T-helper 2 cell treated with Interferon-gamma antibody and Interleukin-4, amounts not matched to agents 5 μg/mL and 100 μg/mL, for 36 hours (primary cell): ENCODE measurements around the gene NBEA.

Source experiments
- DNase-seq: peaks from one replicate; pipeline ENCODE4 v3.0.0; 2021; ENCODE audit warnings: low spot score
- H3K27ac Mint-ChIP-seq: one replicate; pipeline ENCODE4 v1.8.0; 2021; ENCODE audit warnings: mild to moderate bottlenecking, mixed read lengths
- H3K27me3 Mint-ChIP-seq: one replicate; pipeline ENCODE4 v1.8.0; 2021; ENCODE audit warnings: low read depth, mixed read lengths
- H3K36me3 Mint-ChIP-seq: one replicate; pipeline ENCODE4 v1.8.0; 2021; ENCODE audit warnings: low read depth, mixed read lengths
- H3K4me1 Mint-ChIP-seq: one replicate; pipeline ENCODE4 v1.8.0; 2021; ENCODE audit warnings: low read depth, mixed read lengths
- H3K4me3 Mint-ChIP-seq: one replicate; pipeline ENCODE4 v1.8.0; 2022; ENCODE audit warnings: mild to moderate bottlenecking, moderate library complexity, mixed read lengths
- H3K9me3 Mint-ChIP-seq: one replicate; pipeline ENCODE4 v1.8.0; 2021; ENCODE audit warnings: mixed read lengths

NBEA gene

DNA sequence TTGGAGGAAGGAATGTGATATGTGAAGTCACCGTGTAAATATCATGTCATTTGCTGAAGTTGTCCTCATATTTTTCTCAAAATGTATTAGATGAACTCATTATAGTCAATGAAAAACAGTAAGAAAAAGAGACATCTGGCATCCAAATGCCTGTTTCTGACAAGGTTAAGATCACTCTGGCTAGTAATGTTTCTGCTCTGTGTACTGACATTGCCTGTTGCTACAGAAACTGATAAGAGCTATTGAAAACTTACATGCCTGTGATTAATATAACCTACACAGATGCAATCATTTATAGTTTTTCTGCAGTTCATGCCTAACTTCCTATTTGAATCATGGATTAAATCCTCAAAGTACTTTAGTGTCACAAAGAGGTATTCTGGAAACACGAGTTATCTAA lies 249.8 kb downstream of the NBEA start:
- Mint-ChIP-seq H3K9me3 (no peaks in the 10 kb centered on the region), H3K4me1 (no peaks in the 10 kb centered on the region), H3K36me3 (no peaks in the 10 kb centered on the region), H3K4me3 (no peak overlapping the region), H3K27me3 (no peaks in the 10 kb centered on the region), H3K27ac (no peak overlapping the region)
- no peak for DNase-seq

DNA sequence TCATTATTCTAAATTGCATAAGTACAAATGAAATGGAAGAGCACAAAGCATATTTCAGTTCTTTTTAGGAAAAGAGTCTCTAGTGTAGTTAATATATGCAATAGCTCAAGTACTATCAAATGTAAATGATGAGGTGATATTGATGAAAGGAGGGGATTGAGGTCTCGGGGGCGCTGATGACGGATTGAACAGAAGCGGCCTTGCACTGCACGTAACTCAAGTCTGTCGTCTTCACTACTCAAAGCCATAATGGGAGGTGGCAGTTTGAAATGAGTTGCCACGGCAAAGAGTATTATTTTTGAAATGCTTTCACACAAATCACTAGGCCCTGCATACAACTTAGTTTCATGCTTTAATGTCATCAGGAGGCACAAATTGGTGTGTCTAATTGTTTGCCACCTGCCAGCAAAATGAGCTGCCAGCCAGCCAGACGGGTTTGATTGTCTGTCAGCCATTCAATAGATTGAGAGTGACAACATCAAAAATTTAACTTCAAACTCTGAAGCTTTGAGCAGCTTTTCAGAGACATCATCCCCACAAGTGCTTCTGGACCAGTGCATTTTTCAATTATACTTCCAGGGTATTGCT lies 256.6 kb downstream of the NBEA start:
- Mint-ChIP-seq H3K27ac (no peak overlapping the region), H3K9me3 (no peaks in the 10 kb centered on the region), H3K27me3 (no peaks in the 10 kb centered on the region), H3K4me3 (no peak overlapping the region), H3K36me3 (no peaks in the 10 kb centered on the region), H3K4me1 (no peaks in the 10 kb centered on the region)
- DNase-seq = no peak

DNA sequence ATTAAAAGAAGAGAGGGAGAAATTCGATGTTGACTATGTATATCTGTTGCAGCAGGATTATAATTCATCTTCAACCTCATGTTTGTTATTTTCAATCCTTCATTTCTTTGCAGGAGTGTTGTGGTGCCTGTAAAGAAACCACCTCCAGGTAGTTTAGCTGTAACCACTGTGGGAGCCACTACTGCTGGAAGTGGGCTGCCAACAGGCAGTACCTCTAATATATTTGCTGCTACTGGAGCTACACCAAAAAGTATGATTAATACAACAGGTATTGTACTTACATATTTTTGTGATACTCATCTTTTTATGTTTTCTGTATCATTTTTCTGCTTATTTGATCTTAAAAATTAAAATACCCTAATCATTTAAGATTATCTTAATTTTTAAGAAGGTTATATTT lies 266.5 kb downstream of the NBEA start:
- Mint-ChIP-seq H3K4me3 (no peak overlapping the region), H3K27ac (no peak overlapping the region), H3K36me3 (no peaks in the 10 kb centered on the region), H3K9me3 (no peaks in the 10 kb centered on the region), H3K4me1 (no peaks in the 10 kb centered on the region), H3K27me3 (no peaks in the 10 kb centered on the region)
- DNase-seq = no peak

DNA sequence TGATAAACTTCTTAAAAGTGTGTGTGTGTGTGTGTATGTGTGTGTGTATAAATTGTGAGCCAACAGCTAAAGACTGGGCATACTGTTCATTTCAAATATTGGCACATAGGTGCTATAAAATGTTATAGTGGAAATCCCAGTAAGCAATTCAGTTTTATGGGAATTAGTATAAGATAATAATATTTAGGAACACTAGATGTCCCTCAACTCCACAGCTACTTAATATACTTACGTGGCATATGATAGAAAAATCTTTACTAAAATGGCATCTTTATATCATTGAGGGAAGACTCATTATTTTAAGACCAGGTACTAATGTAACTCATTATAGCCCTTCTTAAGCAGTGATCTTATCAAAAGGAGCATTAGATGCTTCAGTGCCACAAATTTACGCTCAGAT lies 268.2 kb downstream of the NBEA start:
- no peaks in the 10 kb centered on the region for H3K27me3 Mint-ChIP-seq
- no peaks in the 10 kb centered on the region for H3K36me3 Mint-ChIP-seq
- H3K4me3 Mint-ChIP-seq = no peak overlapping the region
- H3K27ac Mint-ChIP-seq = no peak overlapping the region
- DNase-seq = no peak
- H3K9me3 Mint-ChIP-seq = no peaks in the 10 kb centered on the region
- no peaks in the 10 kb centered on the region for H3K4me1 Mint-ChIP-seq

DNA sequence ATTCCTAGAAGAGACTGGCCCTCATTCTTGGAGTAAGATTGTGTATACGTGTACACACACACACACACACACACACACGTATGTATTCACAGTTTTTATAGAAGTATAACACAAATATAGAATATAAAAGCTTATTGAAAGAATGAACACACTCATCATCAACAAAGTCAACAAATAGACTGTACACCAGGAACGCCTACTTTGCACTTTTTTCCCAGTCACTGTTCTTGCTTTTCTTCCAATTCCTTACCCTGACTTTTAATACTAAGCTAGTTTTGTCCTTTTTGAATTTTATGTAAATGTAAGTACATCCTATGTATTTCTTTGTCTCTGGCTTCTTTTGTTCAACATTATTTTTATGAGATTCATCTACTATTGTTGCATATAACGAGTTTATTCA lies 269.9 kb downstream of the NBEA start:
- H3K36me3 Mint-ChIP-seq = no peaks in the 10 kb centered on the region
- no peak overlapping the region for H3K27ac Mint-ChIP-seq

DNA sequence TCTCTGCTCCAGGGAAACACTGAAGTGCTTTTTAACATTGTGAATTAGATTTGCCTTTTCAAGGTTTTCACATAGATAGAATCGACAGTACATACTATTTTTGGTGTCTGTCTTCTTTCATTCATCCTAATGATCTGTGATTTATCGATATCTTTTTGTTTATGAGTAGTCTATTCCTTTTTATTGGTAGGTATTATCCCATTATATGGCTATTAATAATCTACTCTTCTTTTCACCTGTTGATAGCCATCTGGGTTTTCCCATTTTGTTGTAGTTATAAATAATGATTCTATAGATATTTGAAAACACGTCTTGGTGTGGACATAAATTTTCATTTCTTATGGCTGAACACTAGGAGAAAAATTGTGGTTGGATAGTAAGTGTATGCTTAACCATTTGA lies 271.8 kb downstream of the NBEA start:
- no peaks in the 10 kb centered on the region for H3K27me3 Mint-ChIP-seq
- no peak overlapping the region for H3K27ac Mint-ChIP-seq
- no peaks in the 10 kb centered on the region for H3K9me3 Mint-ChIP-seq
- no peak overlapping the region for H3K4me3 Mint-ChIP-seq
- no peak for DNase-seq
- no peaks in the 10 kb centered on the region for H3K36me3 Mint-ChIP-seq
- no peaks in the 10 kb centered on the region for H3K4me1 Mint-ChIP-seq

More for the DNA sequence above, 269.9 kb downstream of the NBEA start:
- no peaks in the 10 kb centered on the region for H3K4me1 Mint-ChIP-seq
- no peaks in the 10 kb centered on the region for H3K9me3 Mint-ChIP-seq
- no peak for DNase-seq
- no peaks in the 10 kb centered on the region for H3K27me3 Mint-ChIP-seq
- no peak overlapping the region for H3K4me3 Mint-ChIP-seq

DNA sequence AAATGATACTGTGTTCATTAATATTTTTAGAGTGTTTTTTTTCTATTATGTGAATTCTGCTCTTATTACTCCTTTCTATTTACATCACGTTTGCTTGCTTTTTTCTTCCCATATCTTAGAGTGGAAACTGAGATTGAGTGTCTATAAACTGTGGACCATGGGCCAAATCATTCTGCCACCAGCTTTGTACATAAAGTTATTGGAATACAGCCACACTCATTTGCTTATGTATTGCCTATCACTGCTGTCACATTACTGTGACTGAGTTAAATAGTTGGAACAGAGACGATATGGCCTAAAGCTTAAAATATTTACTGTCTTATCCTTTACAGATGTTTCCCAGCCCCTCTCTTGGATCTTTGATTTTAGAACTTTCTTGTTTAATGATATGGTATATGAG lies 274.1 kb downstream of the NBEA start:
- no peaks in the 10 kb centered on the region for H3K4me1 Mint-ChIP-seq
- no peaks in the 10 kb centered on the region for H3K9me3 Mint-ChIP-seq
- no peak overlapping the region for H3K27ac Mint-ChIP-seq
- H3K4me3 Mint-ChIP-seq = no peak overlapping the region
- H3K27me3 Mint-ChIP-seq = no peaks in the 10 kb centered on the region
- H3K36me3 Mint-ChIP-seq = no peaks in the 10 kb centered on the region
- no peak for DNase-seq

DNA sequence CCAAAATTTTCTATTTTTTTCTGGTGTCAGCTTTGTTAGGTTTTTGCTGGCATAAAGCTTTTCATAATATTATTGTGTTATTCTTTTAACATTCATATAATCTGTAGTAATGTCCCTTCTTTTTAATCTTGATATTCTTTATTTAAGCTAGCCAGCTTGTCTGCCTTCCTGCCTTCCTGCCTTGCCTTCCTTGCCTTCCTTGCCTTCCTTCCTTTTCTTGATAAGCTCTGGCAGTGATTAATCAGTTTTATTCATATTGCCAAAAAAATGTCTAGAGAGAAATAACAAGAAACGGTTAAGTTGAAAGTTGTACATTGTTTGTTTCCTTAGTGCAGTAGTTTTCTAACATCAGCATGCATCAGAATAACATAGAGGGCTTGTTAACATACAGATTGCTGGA lies 277.0 kb downstream of the NBEA start:
- H3K36me3 Mint-ChIP-seq = no peaks in the 10 kb centered on the region
- H3K4me1 Mint-ChIP-seq = no peaks in the 10 kb centered on the region
- H3K4me3 Mint-ChIP-seq = no peak overlapping the region
- DNase-seq = no peak
- no peaks in the 10 kb centered on the region for H3K9me3 Mint-ChIP-seq
- H3K27ac Mint-ChIP-seq = no peak overlapping the region
- H3K27me3 Mint-ChIP-seq = no peaks in the 10 kb centered on the region

DNA sequence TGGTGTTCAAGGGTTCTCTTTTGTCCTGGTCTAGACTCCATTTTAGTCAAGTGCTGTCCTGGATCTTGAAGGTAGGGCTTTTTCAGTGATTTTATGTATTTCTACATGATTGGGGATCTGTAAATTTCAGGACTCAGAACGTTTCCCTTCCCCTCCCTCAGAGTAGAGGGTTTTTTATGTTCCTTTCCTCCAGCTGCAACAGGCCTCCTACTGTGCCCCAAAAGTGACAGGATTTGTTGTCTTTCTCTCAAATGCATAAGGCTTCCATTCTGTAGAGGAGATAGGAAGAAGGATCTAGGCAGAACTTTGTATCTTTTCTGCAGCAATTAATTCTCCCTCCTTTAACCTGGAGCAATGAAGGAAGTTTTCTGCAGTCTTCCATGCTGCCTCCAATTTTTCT lies 283.1 kb downstream of the NBEA start:
- Mint-ChIP-seq H3K4me3 (no peak overlapping the region), H3K27ac (no peak overlapping the region), H3K27me3 (no peaks in the 10 kb centered on the region), H3K4me1 (no peaks in the 10 kb centered on the region), H3K36me3 (no peaks in the 10 kb centered on the region), H3K9me3 (no peaks in the 10 kb centered on the region)
- DNase-seq = no peak

DNA sequence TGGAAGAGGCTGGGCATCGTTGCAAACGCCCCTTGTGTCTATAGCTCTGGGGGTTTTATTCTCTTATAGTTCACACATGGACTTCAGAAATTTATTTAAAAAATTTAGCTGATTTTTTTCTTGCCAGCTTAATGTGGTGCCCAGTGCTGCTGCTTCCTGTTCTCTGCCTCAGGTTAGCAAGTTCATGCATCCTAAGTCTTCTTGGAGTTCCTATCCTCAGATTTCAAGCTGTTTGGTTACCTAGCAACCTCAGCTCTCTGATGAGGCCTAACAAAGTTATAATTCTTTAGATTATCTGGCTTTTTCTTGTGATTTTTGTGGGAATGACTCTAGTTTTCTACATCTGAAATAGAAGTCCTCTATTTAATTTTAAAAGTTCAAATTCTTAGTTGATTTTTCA lies 283.5 kb downstream of the NBEA start:
- no peaks in the 10 kb centered on the region for H3K27me3 Mint-ChIP-seq
- H3K4me1 Mint-ChIP-seq = no peaks in the 10 kb centered on the region
- H3K4me3 Mint-ChIP-seq = no peak overlapping the region
- H3K9me3 Mint-ChIP-seq = no peaks in the 10 kb centered on the region
- no peak overlapping the region for H3K27ac Mint-ChIP-seq
- DNase-seq = no peak
- no peaks in the 10 kb centered on the region for H3K36me3 Mint-ChIP-seq

DNA sequence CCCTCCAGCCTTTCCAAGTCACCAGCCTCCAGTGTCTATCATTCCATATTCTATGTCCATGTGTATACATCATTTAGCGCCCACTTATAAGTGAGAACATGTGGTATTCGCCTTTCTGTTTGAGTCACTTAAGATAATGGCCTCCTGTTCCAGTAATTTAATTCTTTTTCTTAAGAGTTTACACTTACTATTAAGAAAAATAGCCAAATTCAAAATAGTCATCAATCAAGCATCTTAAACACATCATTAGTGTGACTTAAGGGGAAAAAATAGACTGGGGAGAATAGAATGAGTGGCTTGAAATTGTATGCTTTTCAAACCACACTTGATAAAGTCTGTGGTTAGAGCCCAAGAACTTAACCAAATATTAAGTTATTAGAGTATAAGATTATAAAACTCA lies 286.5 kb downstream of the NBEA start:
- DNase-seq = no peak
- Mint-ChIP-seq H3K36me3 (no peaks in the 10 kb centered on the region), H3K4me1 (no peaks in the 10 kb centered on the region), H3K27me3 (no peaks in the 10 kb centered on the region), H3K4me3 (no peak overlapping the region), H3K27ac (no peak overlapping the region), H3K9me3 (no peaks in the 10 kb centered on the region)

DNA sequence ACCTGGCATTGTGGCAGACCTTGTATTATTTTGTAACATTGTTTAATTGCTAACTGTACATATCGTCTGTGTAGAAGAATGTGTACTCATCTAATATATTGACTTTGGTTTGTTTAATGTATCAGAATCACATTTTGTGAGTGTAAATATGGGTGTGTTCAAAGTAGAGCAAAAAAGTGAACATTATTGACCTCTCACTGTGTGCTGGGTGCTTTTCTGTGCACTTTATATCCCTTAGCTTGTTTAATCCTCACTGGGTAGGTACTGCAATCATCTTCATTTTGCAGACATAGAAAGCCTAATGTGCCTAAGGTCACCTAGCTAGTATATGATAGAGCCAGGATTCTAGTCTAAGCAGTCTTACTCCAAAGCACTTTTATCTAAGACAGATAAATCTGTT lies 289.4 kb downstream of the NBEA start:
- Mint-ChIP-seq H3K9me3 (no peaks in the 10 kb centered on the region), H3K27me3 (no peaks in the 10 kb centered on the region), H3K27ac (no peak overlapping the region), H3K4me3 (no peak overlapping the region), H3K4me1 (no peaks in the 10 kb centered on the region), H3K36me3 (no peaks in the 10 kb centered on the region)
- DNase-seq = no peak

DNA sequence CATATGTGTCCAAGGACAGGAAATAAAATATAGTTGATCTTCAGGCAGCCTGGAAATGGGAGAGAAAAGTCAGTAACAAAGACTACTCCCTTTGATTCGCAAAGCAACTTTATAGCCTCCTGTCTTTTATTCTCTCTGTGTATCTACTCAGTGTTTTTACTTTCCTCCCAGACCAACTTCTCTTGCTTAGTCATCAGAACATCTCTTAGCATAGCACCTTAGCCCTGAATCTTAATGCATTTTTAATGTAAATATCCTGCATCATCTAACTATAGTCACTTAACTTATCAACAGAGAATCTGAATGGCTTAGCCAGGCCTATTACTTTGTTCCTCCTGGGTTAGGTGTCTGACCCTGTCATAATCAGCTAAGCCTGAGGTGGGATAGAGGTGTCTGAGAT lies 296.2 kb downstream of the NBEA start:
- no peaks in the 10 kb centered on the region for H3K36me3 Mint-ChIP-seq
- no peaks in the 10 kb centered on the region for H3K9me3 Mint-ChIP-seq
- H3K27ac Mint-ChIP-seq = no peak overlapping the region
- H3K4me3 Mint-ChIP-seq = no peak overlapping the region
- H3K27me3 Mint-ChIP-seq = no peaks in the 10 kb centered on the region
- H3K4me1 Mint-ChIP-seq = no peaks in the 10 kb centered on the region
- DNase-seq = no peak

DNA sequence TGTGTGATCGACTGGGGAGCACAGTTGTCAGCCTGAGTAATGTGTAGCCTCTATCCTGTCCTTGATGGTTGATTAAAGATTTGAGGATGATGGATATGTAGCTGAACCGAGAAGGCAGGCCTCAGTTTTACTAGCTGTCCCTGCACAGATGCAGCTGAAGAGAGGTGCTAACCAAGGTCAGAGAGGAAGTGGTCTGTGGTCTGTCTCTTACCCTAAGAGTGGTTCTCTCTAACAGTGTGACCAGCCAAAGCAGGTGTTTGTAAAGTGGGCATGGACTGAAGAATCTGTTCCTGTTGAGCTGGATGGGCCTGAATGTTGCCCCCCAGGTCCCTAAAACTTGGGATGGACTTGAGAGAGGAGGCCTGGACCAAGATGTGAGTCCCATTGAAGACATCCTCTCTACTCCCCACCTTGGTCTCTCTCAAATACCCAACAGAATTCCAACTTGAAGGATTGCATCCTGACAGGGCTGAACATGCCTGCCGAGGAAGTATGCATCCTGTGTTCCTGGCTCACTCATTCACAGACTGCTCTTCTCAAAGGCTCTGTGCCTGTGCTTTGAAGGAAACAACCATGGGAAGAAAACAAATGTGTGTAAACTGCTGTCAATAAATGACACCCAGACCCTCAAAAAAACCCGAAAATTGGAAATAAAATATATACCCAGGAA lies 310.6 kb downstream of the NBEA start:
- no peaks in the 10 kb centered on the region for H3K4me1 Mint-ChIP-seq
- DNase-seq = no peak
- no peak overlapping the region for H3K27ac Mint-ChIP-seq
- H3K9me3 Mint-ChIP-seq = no peaks in the 10 kb centered on the region
- H3K4me3 Mint-ChIP-seq = no peak overlapping the region
- H3K27me3 Mint-ChIP-seq = no peaks in the 10 kb centered on the region
- H3K36me3 Mint-ChIP-seq = no peaks in the 10 kb centered on the region

DNA sequence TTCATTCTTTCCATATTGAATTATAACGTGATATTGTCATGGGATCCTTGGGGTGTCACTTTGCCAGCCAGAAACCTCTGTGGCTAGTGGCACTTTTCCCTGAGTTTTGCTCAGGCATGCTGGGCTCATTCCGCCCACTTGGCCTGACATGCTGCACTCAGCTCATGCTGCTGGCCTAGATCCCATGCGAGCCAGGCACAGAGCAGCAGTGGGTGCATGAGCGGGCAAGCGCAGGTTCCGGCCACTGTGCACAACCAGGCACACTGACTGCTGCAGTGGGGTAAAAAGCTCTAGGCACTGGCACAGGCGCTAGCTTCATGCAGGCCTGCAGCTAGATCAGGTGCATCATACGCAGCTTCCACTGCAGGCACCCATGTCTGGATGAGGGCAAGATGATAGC lies 313.2 kb downstream of the NBEA start:
- Mint-ChIP-seq H3K9me3 (no peaks in the 10 kb centered on the region), H3K36me3 (no peaks in the 10 kb centered on the region), H3K4me1 (no peaks in the 10 kb centered on the region), H3K4me3 (no peak overlapping the region), H3K27me3 (no peaks in the 10 kb centered on the region), H3K27ac (no peak overlapping the region)
- no peak for DNase-seq
